ENCODE data around the gene BAAT. TPM values are rescaled to one million over a fixed set of nuclear protein-coding genes. Genes with fewer than 3 reads are reported as not detected.
"Not testable (repeated sequence)": the region's sequence is repeated elsewhere in the genome, so short reads cannot be mapped to it uniquely, and the experiment has no call there.

BAAT gene
- total RNA-seq (2014; rRNA removed; shearing (Covaris generic)): not detected in 2 replicates

- not testable (repeated sequence) for DNase-seq (ENCODE audit: low read depth)
These were observed at the start of gene BAAT for GRCh38 chr9:101384873-101385536. Gene BAAT (minus strand): TSS chr9:101385006. CDS start chr9:101371404, 13,602 bp downstream.

DNA sequence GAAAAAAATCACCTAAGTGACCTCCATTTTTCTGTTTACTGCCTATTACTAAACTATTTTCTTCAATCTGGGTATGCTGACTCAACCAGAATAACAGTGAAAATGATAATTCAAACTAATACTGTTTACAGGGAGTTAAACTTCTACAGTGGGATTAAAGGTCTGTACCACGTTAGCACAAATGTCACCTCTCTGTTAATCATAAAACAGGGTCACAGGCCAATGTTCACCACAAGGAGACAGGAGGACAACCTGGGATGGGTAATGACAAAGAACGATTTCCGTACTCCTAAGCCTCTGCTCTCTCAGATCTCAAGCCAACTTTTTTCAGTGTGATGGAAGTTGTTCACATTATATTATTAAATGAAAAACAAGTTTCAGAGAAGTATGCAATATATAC, 48.4 kb upstream of the BAAT start:
- no peak for DNase-seq (ENCODE audit: low read depth)

GRCh38 chr9:101432740-101433139, 47.9 kb upstream of the BAAT start:
- no peak for DNase-seq (ENCODE audit: low read depth)

- DNase-seq (ENCODE audit: low read depth): no peak
These were observed 47.4 kb upstream of the BAAT start for GRCh38 chr9:101432171-101432570.

DNA sequence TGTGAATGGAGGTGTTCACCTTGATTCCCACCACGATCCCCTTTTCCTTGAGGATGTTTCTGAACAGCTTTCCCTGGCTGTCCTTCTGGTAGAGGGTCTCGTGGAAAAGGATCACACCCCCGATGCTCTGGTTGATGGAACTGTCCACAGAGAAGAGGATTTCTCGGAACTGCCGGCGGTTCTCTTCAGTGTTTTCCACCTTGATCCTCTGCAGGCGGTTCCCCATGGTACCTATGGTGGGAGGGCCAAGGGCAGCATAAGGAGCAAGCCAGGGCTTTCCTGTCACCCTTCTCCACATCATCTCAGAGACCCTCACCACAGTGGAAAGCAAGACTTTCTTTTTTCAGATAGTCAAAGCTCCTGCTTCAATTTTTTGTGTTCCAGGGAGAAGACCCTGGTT, 44.9 kb upstream of the BAAT start:
- no peak for DNase-seq (ENCODE audit: low read depth)

DNA sequence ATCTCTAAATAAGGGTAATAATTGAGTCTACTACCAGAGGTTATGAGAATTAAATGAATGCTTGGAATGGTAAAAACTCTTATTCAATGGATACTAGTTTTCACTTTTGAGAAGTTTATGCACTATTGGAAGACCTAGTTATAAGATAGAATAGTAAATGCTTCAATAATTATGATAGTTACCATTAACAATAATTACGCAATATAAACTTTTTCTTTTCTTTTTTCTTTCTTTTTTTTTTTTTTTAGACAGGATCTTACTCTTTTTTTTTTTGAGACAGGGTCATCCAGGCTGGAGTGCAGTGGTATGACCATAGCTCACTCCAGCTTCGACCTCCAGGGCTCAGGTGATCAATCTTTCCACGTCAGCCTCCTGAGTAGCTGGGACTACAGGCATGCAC, 44.1 kb upstream of the BAAT start:
- DNase-seq (ENCODE audit: low read depth): no peak

GRCh38 chr9:101427957-101428655, 43.3 kb upstream of the BAAT start:
- no peak for DNase-seq (ENCODE audit: low read depth)

DNA sequence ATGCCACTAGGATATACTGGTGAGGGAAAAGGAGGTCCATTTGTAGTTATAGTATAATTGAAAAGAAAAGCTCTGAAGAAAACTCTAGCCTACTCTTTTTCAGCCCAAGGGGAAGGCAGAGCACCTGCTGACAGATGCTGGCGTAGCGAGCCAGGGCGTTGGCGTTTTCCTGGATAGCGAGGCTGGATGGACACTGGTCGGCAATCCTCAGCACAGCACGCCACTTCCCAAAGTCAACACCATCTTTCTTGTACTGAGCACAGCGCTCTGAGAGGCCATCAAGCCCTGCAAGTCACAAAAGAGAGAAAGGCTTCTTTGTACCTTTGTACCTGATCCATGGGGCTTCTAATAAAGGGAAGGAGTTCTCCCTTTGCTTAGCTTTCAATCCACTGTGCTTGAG, 42.6 kb upstream of the BAAT start:
- no peak for DNase-seq (ENCODE audit: low read depth)

GRCh38 chr9:101421653-101422065, 36.9 kb upstream of the BAAT start:
- no peak for DNase-seq (ENCODE audit: low read depth)

DNA sequence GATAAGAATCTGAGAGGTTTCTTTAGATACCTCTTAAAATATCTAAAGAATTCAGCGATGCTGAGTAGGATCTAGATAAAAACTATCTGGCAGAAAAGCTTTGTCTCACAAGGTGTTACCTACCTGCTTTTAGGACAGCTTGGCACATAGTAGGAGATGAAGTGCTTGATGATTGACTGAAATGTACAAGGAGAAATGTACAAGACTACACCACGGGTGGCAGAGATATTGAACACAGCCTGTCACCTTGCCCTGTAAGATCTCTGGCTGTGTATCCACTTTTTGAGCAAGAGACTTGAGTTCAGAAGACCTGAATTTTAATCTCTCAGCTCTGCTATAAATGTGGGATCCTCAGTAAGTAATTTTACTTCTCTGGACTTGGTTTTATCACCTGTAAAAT, 35.1 kb upstream of the BAAT start:
- no peak for DNase-seq (ENCODE audit: low read depth)

- peak; percentile 3 for DNase-seq (ENCODE audit: low read depth)
These were observed 34.0 kb upstream of the BAAT start for GRCh38 chr9:101418518-101419430.

GRCh38 chr9:101417977-101418376, 33.2 kb upstream of the BAAT start:
- DNase-seq (ENCODE audit: low read depth): no peak

- no peak for DNase-seq (ENCODE audit: low read depth)
These were observed 32.6 kb upstream of the BAAT start for GRCh38 chr9:101417389-101417788.

- DNase-seq (ENCODE audit: low read depth): no peak
These were observed 30.8 kb upstream of the BAAT start for GRCh38 chr9:101415578-101415977.

- DNase-seq (ENCODE audit: low read depth): no peak
These were observed 30.0 kb upstream of the BAAT start for GRCh38 chr9:101414839-101415238.

DNA sequence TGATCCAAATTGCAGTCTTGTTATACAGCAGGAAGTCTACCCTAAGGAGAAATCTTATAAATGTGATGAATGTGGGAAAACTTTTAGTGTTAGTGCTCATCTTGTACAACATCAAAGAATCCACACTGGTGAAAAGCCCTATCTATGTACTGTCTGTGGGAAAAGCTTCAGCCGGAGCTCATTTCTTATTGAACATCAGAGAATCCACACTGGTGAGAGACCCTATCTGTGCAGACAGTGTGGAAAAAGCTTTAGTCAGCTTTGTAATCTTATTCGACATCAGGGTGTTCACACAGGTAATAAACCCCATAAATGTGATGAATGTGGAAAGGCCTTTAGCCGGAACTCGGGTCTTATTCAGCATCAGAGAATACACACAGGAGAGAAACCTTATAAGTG, 24.3 kb upstream of the BAAT start:
- no peak for DNase-seq (ENCODE audit: low read depth)

DNA sequence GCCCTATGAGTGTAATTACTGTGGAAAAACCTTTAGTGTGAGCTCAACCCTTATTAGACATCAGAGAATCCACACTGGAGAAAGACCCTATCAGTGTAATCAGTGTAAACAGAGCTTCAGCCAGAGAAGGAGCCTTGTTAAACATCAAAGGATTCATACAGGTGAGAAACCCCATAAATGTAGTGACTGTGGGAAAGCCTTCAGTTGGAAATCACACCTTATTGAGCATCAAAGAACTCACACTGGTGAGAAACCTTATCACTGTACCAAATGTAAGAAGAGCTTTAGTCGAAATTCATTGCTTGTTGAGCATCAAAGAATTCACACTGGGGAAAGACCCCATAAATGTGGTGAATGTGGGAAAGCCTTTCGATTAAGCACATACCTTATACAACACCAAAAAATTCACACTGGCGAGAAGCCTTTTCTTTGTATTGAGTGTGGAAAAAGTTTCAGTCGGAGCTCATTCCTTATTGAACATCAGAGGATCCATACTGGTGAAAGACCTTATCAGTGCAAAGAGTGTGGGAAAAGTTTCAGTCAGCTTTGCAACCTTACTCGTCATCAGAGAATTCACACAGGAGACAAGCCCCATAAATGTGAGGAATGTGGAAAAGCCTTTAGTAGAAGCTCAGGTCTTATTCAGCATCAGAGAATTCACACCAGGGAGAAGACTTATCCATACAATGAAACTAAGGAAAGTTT, 23.7 kb upstream of the BAAT start:
- DNase-seq (ENCODE audit: low read depth): no peak

GRCh38 chr9:101403516-101404285, 18.9 kb upstream of the BAAT start:
- no peak for DNase-seq (ENCODE audit: low read depth)

GRCh38 chr9:101400120-101400519, 15.3 kb upstream of the BAAT start:
- DNase-seq (ENCODE audit: low read depth): no peak

- no peak for DNase-seq (ENCODE audit: low read depth)
These were observed 14.8 kb upstream of the BAAT start for GRCh38 chr9:101399643-101399970.
